ENCODE data around the gene GRB10. TPM values are rescaled to one million over a fixed set of nuclear protein-coding genes. Genes with fewer than 3 reads are reported as not detected.

GRB10 gene
- total RNA-seq, 2 experiments from 2014 or later: 5.9 to 8.4 TPM

GRCh38 chr7:50768485-50769474 is 13.9 kb downstream of the GRB10 start:
- Mint-ChIP-seq H3K36me3 (ENCODE audit: low read depth) (no peaks in the 10 kb centered on the region), H3K4me3 (no peak overlapping the region), H3K9me3 (no peaks in the 10 kb centered on the region), H3K4me1 (ENCODE audit: low read depth) (no peaks in the 10 kb centered on the region), H3K27ac (no peak overlapping the region), H3K27me3 (no peaks in the 10 kb centered on the region)
- no peak overlapping the region for H3K4me3 ChIP-seq (ENCODE audit: low read length)
- CTCF ChIA-PET: no interaction called here
- intact Hi-C loops (cut with DNase I, micrococcal nuclease): no loop called here
- no peaks in the 10 kb centered on the region for H3K36me3 ChIP-seq (ENCODE audit: insufficient read depth, low read length)
- H3K4me1 ChIP-seq (ENCODE audit: insufficient read depth, low read length): no peaks in the 10 kb centered on the region
- peaks cover 0 to 17% of the 10 kb centered on the region in 2 experiments for H3K9me3 ChIP-seq (ENCODE audit: control insufficient read depth in 1 of 2, insufficient read depth in 1 of 2, low read length in 2 of 2)
- TF ChIP-seq, protein P1, sequence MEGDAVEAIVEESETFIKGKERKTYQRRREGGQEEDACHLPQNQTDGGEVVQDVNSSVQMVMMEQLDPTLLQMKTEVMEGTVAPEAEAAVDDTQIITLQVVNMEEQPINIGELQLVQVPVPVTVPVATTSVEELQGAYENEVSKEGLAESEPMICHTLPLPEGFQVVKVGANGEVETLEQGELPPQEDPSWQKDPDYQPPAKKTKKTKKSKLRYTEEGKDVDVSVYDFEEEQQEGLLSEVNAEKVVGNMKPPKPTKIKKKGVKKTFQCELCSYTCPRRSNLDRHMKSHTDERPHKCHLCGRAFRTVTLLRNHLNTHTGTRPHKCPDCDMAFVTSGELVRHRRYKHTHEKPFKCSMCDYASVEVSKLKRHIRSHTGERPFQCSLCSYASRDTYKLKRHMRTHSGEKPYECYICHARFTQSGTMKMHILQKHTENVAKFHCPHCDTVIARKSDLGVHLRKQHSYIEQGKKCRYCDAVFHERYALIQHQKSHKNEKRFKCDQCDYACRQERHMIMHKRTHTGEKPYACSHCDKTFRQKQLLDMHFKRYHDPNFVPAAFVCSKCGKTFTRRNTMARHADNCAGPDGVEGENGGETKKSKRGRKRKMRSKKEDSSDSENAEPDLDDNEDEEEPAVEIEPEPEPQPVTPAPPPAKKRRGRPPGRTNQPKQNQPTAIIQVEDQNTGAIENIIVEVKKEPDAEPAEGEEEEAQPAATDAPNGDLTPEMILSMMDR (IDR thresholded peaks at IDR 0.05): no peak
- no peak for ATAC-seq (ENCODE audit: poor library complexity)
- H3K27ac ChIP-seq (ENCODE audit: low read depth in 1 of 2, low read length in 2 of 2): no peak overlapping the region
- no peak for DNase-seq
- no peaks in the 10 kb centered on the region for H3K27me3 ChIP-seq (ENCODE audit: control insufficient read depth in 1 of 2, insufficient read depth in 2 of 2, low read length in 2 of 2)
- POLR2A ChIA-PET: interaction anchor here (1.3 kb wide), 1 partner anchor 9 kb away, joined by 6 read pairs; no protein-coding TSS in a partner anchor

- ATAC-seq (ENCODE audit: poor library complexity): no peak
- Histone ChIP-seq H3K36me3 (ENCODE audit: insufficient read depth, low read length) (no peaks in the 10 kb centered on the region), H3K27me3 (ENCODE audit: control insufficient read depth in 1 of 2, insufficient read depth in 2 of 2, low read length in 2 of 2) (no peaks in the 10 kb centered on the region), H3K4me1 (ENCODE audit: insufficient read depth, low read length) (peaks cover 1% of the 10 kb centered on the region), H3K9me3 (ENCODE audit: control insufficient read depth in 1 of 2, insufficient read depth in 1 of 2, low read length in 2 of 2) (peaks cover 4 to 29% of the 10 kb centered on the region in 2 experiments), H3K4me3 (ENCODE audit: low read length) (no peak overlapping the region), H3K27ac (ENCODE audit: low read depth in 1 of 2, low read length in 2 of 2) (no peak overlapping the region)
- peaks cover 3% of the 10 kb centered on the region for H3K9me3 Mint-ChIP-seq
- no peaks in the 10 kb centered on the region for H3K36me3 Mint-ChIP-seq (ENCODE audit: low read depth)
- TF ChIP-seq, protein P1 (IDR thresholded peaks at IDR 0.05): no peak
- no peaks in the 10 kb centered on the region for H3K27me3 Mint-ChIP-seq
- no peak overlapping the region for H3K27ac Mint-ChIP-seq
- intact Hi-C loops (cut with DNase I, micrococcal nuclease): no loop called here
- ChIA-PET POLR2A (no interaction called here), CTCF (no interaction called here)
- H3K4me3 Mint-ChIP-seq: no peak overlapping the region
- DNase-seq: no peak
- peaks cover 8% of the 10 kb centered on the region for H3K4me1 Mint-ChIP-seq (ENCODE audit: low read depth)
Measured at GRCh38 chr7:50766849-50767207, 15.9 kb downstream of the GRB10 start.

DNA sequence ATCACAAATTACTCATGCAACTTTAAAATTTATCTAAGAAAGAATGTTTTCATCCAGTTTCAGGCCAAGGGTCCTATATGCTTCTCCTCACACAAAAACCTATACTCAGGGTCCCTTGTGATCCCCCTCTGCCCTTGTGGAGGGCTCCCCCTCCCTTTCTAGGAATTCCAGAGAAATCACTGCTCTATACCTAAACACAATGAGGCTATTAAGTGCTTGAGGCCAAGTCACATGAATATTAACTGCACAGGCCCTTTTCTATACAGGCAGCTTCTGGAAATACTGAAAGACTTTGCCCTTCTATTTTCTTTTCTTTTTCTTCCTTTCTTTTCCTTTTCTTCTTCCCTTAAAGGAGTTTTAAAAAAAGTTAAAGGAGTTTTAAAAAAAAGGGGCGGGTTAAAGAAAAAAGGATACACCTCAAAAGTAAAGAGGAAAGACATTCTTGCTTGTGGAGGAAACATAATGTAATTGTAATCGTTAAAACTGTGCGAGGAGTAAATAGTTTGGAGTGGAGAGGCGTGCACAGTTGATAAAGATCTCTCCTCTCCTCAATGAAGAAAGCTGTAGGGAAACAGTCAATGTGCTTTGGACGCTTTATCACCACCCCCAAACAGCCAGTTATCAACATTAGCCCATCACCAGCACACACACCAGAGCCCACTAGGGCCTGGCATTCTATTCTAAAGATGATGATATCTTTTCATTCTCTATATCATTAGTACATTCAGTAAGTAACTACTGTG is 16.4 kb downstream of the GRB10 start:
- H3K4me3 Mint-ChIP-seq: no peak overlapping the region

More for the DNA sequence above, 16.4 kb downstream of the GRB10 start:
- H3K27ac ChIP-seq (ENCODE audit: low read depth in 1 of 2, low read length in 2 of 2): no peak overlapping the region
- H3K4me3 ChIP-seq (ENCODE audit: low read length): no peak overlapping the region
- intact Hi-C loops (cut with DNase I, micrococcal nuclease): no loop called here
- no peaks in the 10 kb centered on the region for H3K36me3 Mint-ChIP-seq (ENCODE audit: low read depth)
- CTCF ChIA-PET: no interaction called here
- no peaks in the 10 kb centered on the region for H3K36me3 ChIP-seq (ENCODE audit: insufficient read depth, low read length)
- no peaks in the 10 kb centered on the region for H3K27me3 ChIP-seq (ENCODE audit: control insufficient read depth in 1 of 2, insufficient read depth in 2 of 2, low read length in 2 of 2)
- H3K9me3 ChIP-seq (ENCODE audit: control insufficient read depth in 1 of 2, insufficient read depth in 1 of 2, low read length in 2 of 2): peaks cover 4 to 29% of the 10 kb centered on the region in 2 experiments
- peaks cover 13% of the 10 kb centered on the region for H3K4me1 Mint-ChIP-seq (ENCODE audit: low read depth)
- peaks cover 7% of the 10 kb centered on the region for H3K4me1 ChIP-seq (ENCODE audit: insufficient read depth, low read length)
- H3K27ac Mint-ChIP-seq: no peak overlapping the region
- no peaks in the 10 kb centered on the region for H3K27me3 Mint-ChIP-seq
- DNase-seq (no peak), ATAC-seq (ENCODE audit: poor library complexity) (no peak)
- TF ChIP-seq, protein P1 (IDR thresholded peaks at IDR 0.05): no peak
- peaks cover 3% of the 10 kb centered on the region for H3K9me3 Mint-ChIP-seq
- POLR2A ChIA-PET: no interaction called here
